GM23248 (cell line): ENCODE results near the gene C22orf39.

ENCODE experiments used
- EZH2 ChIP-seq: fragments of 200-600 bp; sonication (generic); IDR thresholded peaks from 2 replicates; pipeline ENCODE4 v1.6.1; 2018; ENCODE audit warnings: antibody characterized with exemption, mild to moderate bottlenecking; ENCODE audit not compliant: insufficient read depth, poor library complexity, severe bottlenecking
- EZH2phosphoT487 ChIP-seq: fragments of 200-600 bp; sonication (generic); IDR thresholded peaks from 2 replicates; pipeline ENCODE4 v1.6.1; 2018; ENCODE audit warnings: antibody characterized with exemption, moderate library complexity, mild to moderate bottlenecking, low read depth; ENCODE audit not compliant: insufficient read depth

GRCh38 chr22:19402642-19403191 is 44.8 kb downstream of the C22orf39 start:
- no peak for TF ChIP-seq EZH2
- TF ChIP-seq EZH2phosphoT487, result no peak
